GM21529 (cell line): ENCODE measurements around the gene LUZP1.

Experiments
- ATAC-seq: cut with Tn5 transposase; IDR thresholded peaks from one replicate; pipeline ENCODE4 v1.9.1; 2021; ENCODE audit not compliant: unreplicated experiment

The LUZP1 gene

DNA sequence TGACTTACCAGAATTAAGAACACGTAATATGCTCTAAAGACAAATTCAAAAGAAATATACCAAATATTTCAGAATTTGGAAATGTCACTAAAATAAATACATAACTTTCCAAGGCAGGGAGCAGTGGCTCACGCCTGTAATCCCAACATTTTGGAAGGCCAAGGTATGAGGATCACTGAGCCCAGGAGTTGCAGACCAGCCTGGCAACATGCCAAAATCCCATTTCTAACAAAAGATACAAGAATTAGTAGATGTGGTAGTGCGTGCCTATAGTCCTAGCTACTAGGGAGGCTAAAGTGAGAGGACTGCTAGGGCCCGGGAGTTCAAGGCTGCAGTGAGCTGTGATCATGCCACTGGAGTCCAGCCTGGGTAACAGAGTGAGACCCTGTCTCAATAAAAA lies 11.7 kb downstream of the LUZP1 start:
- no peak for ATAC-seq

DNA sequence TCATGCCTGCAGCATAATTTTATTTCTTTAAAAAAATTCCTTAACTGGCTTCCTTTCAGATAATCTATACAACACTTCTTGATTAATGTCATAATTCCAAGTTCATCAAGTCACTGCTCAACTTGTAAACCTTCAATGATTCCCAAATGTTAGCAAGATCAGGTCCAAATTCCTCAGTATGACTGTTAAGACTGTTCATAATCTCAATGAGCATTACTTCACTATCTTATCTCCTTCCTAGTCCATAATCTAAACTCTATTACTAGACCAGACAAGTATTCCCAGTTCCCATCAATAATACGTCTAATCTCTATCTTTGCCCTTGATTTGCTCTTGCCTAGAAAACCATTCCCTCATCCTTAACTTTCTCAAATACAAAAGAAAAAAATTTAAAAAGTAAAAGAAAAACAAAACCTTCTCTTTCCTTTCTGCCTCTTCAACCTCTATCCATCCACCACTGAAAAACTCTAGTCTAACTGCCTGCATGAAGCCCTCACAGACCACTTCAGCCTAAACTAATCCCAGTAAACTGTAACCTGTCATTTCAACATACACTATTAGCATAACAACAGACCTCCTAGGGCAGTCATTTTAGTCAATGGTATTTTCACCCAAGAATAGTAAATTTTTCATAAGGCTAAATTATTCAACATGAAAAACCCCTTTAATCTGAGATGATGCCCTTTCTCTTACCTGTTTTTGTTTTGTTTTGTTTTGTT lies 15.5 kb downstream of the LUZP1 start:
- ATAC-seq: no peak

DNA sequence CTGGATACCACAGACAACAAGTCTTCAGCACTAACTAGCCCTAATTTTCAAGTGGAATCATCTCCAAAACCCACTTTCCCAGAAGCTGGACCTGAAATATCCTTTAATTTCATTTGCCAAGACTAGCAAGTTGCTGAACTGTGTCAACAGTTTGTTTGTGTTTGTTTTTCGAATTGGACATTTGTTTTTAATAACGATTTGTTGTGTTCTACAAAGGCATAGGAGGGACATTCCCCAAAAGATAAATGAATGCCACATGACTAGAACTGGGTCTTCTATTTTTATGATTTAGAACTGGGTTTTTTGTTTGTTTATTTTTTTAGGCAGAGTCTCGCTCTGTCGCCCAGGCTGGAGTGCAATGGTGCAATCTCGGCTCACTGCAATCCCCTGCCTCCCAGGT lies 17.9 kb downstream of the LUZP1 start:
- ATAC-seq: no peak

DNA sequence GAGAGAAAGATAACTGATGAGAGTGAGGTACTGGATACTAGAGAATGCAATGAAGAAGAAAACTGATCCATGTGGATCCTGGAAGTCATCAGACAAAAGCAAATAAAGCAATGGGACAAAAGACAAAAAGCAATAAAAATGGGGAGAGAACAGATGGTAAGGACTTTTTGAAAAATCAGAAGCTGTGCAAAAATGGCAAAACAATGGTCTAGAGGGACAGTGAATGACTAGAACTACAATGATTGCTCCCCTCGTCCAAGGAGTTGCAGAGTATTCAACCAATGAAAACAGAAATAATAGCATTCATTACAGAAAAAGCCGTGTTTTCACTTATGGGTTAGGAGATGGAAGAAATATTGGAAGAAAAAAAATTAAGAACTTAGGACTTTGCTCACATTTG lies 18.5 kb downstream of the LUZP1 start:
- no peak for ATAC-seq

DNA sequence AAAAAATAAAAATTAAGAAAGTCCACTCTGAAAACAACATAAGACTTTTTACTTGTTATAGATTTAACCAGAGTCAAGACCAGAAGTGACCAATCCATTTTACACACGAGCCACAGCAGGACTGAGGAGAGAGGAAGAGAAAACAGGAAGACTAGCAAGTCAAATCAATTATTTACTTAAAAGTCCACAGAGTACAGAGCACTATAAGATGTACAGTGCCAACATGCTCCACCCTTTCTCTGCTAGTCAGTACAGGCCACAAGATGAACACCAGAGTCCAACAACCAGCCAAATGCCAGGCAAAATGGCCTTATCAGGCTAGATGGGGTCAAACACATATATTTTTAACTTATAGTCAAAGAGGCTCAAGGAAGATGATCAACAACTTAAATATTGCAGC lies 19.5 kb downstream of the LUZP1 start:
- ATAC-seq: no peak

DNA sequence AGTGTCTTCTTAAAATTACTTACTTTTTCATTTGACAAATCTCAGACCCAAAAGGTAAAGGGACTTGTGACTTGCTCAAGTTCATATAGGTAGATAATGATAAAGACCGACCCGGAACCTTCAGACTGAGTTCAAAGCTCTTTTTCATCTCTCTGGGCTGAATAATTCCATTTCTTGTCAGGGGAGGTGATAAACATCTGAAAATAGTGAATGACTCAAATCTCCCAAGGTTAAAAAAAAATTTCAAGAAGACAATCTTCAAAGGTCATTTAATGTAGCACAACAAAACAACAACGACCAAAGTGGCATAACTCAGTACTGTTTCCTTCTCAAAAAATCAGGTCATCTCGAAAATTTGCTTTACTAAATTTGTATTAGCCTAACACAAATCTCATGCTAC lies 20.6 kb downstream of the LUZP1 start:
- ATAC-seq: no peak

DNA sequence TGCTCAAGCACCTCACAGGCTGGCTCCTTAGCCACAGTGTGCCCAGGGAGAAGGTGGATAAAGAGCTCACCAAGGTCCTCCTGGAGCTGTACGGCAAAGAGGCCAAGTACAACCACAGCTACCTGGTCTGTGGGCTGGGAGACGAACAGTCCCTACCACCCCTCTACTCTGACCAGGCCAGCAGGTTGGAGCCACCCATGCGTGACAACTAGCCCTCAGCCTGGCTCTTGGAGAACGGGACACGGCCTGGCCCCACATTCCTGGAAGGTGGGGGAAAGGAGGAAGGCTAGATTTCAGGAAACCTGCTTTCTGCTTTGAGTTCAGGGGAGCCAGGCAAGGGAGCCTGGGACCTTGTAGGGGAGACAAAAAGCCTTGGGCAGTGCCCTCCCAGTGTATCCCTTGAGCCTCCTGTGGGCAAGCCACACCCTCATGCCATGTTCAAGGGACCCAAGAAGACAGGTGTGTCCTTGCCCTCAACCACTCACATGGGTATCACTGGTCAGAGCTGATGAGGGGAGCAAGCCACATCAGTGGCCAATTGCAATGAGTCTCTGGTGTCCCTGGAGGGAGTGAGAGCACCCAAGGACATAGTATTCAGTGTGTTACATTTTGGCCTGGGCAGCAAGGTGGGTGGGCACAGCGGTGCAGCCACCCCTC lies 27.6 kb downstream of the LUZP1 start:
- no peak for ATAC-seq

DNA sequence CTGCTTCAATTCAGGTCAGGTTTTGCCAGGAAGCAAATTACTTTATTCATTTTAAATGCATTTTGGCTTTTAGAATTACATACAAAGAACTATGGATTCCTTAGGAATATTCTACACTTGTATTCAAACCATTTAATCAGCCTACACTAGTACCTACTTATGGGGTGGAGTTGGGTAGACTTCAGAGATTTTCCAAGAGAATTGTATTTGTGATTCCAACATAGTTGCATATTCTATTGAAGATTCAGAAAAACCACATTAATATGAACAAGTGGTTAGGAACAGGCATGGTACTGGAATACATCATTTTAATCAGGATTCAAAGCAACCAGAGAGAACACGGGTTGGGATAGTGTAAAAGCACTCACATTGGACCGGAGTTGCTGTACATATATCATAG lies 33.4 kb downstream of the LUZP1 start:
- no peak for ATAC-seq

DNA sequence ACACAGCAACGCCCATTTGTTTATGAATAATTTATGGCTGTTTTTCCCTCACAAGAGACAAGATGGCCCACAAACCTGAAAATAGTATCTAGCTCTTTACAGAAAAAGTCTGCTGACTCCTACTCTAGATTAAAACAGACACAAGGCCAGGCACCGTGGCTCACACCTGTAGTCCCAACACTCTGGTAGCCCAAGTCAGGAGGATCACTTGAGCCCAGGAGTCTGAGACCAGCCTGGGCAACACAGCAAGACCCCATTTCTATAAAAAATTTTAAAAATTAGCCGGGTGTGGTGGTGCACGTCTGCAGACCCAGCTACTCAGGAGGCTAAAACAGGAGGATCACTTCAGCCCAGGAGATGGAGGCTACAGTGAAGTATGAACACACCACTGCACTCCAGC lies 34.6 kb downstream of the LUZP1 start:
- no peak for ATAC-seq

DNA sequence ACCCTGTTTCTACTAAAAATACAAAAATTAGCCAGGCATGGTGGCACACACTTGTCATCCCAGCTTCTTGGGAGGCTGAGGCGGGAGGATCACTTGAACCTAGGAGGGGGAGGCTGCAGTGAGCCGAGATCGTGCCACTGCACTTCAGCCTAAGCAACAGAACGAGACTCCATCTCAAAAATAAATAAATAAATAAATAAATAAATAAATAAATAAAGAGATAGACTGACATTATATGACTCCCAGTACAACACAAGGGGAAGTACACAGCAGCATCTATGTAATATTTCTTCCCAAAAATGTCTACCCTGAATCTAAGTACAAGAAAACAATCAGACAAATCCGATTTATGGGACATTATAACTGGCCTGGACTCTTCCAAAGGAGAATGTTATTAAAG lies 35.1 kb downstream of the LUZP1 start:
- ATAC-seq: no peak

DNA sequence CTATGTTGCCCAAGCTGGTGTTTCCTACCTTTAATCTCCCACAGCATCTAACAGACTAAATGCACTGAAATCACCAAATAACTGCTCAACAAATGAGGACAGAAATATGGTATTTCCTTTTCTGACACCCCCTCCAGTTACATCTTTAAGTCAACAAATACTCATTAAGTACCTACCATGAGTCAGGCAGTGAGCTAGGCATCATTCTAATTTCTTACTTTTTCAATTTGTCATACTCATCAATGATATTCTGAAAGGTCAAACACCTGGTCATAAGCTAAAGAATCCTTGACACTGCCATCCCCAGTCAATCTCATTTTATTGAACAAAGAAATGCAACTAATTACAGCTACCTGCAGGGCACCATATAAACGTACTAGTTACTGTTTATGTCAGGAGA lies 36.6 kb downstream of the LUZP1 start:
- no peak for ATAC-seq

DNA sequence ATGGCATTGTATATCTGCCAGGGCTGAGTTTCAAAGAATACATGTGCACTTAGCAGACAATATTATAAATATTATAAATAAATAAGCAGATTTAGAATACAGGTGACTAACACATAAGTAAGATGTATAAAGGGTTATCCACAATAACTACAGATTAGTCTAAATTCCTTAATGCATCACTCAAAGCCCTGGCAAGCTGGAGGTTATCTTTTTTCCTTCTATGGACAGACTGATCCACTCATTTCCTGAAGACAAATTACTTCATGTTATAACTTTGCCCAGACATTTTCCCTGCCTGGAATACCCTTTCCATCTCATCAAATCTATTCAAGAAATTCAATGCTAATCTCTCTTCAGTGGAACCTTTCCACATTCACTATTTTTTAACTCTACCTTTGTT lies 38.8 kb downstream of the LUZP1 start:
- no peak for ATAC-seq

DNA sequence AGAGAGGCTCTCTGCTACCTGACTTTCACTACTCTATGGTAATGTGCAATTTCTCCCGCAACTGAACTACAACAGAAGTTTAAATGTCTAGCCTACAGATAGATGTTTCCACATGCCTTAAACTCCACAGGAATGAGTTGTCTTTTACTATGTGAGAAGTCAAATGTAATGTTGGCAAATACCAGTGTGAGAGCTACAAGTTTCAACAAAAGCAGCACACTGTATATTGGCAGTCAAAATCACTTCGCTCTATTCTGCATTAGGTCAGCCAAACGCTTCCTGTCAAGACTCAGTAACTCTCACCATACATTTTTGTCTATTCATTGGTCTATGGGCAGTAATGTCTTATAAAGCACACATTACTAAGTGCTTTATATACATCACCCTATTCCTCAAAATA lies 41.9 kb downstream of the LUZP1 start:
- no peak for ATAC-seq

DNA sequence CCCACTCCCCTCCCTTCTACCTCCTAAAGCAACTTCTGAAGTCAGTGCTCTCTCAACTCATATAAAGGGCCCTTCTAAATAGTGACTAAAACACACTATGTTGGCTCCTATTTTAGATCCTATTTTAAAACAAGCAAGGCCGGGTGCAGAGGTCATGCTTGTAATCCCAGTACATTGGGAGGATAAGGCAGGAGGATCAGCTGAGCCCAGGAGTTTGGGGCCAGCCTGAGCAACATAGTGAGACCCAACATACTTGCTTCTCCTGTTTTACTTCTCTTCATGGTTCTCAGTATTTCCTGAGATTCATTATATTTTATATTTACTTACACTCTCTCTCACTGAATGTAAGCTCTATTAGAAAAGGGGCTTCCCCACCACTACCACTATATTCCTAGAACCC lies 42.5 kb downstream of the LUZP1 start:
- no peak for ATAC-seq

DNA sequence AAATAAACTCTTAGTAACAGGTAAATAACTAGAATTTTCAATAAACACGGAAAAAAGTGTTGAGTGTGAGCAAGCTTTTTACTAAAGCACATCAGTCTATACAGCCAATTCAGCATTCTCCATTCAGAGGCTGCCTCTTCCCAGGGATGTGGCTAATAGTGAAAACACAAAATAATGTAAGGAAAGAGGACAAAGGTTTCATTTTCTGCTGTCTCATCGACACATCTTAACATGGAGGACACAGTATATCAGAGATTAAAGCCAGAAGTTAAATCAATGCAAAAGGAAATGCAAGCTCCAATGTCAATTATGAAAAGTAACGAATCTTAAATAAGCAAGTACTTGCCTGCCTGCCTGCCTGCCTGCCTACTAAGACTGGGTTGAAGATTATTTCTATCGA lies 43.2 kb downstream of the LUZP1 start:
- ATAC-seq: no peak

DNA sequence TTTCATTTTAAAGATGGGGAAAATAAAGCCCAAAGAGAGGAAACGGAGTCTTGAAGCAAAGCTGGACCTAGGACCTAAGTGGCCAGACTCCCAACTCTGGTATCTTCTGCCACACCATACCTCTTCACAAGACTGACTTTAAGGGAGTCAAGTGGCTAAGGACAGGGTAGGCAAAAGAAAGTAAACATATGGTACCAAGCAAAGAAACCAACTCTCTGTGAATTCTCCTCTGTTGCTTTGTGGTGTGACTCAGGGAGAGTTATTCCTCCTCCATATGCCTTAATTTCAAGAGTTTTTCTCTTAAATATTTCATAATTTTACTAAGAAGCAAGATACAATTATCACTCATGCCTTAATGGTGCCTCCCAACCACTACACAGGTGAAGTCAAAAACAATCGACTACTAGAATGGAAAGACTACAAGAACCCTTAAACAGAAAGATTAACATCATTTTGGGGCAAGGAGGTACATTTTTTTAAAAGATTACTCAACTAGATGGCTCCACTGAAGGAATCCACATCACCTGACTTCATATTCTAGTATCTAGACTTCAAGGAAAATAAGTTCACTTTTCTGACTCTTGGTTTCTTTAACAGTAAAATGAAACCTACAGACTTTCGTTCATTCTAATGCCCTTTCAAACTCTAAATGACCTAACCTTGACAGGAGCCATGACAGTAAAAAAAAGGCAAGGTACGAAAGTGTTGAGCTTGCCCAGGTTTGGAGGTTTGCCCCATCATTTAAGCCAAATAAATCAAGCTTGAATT lies 44.2 kb downstream of the LUZP1 start:
- no peak for ATAC-seq

DNA sequence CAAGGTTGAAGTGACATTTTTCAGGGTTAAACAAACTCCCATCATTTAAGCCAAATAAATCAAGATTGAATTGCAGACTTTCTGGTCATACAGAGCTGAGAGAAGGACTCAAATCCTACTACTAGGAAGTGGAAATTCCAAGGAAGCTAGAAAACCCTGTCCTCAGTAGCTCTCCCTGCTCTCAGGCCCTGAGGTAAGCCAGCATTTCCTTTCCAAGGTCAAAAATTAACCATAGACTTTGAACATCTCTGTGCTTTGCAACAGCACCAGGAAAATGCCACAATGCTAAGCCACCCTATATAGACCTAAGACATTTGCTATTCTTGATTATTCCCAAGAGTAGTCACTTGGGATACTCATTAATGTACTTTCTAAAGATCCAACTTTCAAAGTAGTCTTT lies 45.1 kb downstream of the LUZP1 start:
- ATAC-seq: no peak

DNA sequence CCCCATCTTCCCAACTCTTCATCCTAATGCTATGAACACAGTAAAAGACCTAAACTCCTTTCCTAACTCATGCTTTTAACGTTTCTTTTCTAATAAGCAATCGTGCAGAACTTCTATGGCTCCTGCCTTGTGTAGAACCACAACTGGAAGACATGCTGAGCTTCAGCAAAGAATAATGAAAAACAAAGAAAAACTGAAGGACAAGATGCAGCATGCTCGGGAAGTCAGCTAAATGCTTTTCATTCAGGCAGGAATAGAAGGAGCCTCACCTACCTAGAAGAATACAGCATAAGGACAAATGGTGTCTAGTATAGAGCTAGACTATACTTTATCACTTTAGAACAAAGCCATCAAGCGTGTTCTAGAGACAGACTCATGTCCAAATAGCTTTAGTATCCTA lies 45.9 kb downstream of the LUZP1 start:
- ATAC-seq: no peak

DNA sequence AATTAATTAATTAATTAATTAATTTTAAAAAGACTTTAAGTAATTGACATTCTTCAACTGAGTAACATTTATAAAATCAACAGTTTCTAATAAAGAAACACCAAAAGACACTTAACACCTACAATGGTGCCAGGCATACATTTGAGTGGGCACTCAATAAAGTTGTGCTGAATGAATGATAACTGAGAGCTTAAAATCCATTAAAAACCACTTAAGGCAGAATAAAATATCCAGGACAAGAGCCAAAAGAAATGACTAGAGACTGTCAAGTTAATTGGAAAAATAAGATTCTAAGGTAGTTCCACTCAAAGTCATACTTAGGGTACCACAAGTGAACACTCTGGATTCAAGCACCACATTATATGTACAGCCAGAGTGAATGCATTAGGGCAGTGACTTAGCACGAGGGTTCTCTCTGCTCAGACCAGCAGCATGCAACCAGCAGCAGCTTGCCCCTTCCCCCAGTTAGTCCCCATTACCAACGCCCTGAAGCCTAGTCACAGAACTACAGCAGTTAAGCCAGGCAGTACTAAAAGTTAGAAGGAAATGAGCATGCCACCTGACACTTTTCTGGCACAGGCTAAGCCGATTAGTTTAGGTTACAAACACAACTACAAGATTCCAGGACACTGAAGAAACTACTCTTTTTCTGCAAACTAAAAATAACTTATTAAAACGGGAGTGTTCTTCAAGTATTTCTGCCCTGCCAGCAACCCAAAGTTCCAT lies 46.5 kb downstream of the LUZP1 start:
- ATAC-seq: no peak

DNA sequence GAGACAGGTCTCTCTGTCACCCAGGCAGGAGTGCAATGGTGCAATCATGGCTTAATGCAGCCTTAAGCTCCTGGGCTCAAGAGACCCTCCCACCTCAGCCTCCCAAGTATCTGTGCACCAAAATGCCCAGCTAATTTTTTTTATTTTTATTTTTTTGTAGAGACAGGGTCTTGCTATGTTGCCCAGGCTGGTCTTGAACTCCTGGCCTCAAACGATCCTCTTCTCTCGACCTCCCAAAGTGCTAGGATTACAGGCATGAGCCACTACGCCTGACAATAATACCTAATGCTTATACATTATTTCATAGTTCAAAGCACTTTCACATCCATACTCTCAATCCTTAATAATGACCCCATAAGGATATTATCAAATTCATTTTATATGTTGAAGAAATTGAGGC lies 48.3 kb downstream of the LUZP1 start:
- no peak for ATAC-seq

DNA sequence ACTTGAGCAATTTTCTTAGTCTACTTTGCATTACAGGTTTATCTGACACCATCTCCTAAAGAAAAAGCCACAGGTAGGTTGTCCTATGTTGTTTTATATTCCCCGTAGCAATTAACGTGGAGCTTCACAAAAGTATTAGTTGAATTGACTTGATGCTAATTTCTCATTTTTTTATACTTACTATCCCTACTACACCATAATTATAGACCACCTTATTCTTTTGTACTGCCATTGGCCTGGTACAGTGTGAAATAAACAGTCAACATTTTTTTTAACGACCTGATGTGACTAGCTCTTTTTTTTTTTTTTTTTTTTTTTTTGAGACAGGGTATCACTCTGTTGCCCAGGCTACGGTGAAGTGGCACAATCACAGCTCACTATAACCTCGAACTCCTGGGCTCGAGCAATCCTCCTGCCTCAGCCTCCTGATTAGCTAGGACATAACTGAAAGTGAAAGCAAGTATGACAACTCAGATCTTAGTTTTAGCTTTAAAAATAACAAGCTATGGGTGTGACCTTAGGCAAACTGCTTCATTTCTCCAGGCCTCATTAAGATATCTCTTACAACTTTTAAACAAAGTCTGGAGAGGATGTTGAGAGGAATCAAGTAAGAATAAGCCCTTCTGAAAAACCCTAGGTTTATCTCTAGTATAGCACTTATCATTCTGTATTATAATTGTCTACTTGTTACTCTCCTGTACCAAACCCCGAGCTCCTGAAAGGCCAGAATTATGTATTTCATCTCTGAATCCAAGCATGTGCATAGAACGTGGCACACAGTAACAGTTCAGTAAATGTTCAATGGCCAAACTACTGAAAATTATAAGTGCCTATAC lies 49.5 kb downstream of the LUZP1 start:
- ATAC-seq: no peak
